NCI-H1417 (cell line): ENCODE data around the gene PTK7.
A peak's percentile ranks its signal among the peaks of the same experiment; 100 is the strongest.

ENCODE experiments used
- DNase-seq, 3 experiments: peaks; one replicate each; lab custom pipeline; 2025; lab: John Stamatoyannopoulos, UW

The PTK7 gene

DNA sequence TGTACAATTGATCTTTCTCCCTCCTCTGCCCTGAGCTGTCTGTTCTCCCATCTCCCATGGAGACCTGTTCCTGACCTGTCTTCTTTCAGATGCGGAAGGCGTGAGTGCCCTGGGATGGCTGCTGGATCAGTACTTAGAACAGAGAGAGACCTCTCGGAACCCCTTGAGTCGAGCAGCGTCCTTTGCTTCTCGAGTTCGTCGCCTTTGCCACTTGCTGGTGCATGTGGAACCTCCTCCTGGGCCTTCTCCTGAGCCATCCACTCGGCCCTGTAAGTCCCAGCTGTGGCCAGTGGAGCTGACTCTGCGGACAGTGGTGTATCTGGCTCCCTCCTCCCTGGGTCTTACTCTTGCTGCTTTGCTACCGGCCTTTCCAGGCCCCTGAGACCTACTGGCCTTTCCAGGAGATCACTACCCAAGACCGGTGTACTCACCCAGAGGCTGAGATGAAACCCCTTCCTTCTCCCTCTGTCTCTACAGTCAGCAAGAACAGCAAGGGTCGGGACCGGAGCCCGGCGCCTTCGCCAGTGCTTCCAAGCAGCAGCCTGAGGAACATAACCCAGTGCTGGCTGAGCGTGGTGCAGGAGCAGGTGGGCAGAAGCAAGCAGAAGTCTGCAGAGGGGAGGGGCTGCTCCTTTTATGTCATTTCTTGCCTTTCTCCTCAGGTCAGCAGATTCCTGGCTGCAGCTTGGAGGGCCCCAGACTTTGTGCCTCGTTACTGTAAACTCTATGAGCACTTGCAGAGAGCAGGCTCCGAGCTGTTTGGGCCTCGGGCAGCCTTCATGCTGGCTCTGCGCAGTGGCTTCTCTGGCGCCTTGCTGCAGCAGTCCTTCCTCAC lies 128.4 kb downstream of the PTK7 start:
- DNase-seq, result no peak

DNA sequence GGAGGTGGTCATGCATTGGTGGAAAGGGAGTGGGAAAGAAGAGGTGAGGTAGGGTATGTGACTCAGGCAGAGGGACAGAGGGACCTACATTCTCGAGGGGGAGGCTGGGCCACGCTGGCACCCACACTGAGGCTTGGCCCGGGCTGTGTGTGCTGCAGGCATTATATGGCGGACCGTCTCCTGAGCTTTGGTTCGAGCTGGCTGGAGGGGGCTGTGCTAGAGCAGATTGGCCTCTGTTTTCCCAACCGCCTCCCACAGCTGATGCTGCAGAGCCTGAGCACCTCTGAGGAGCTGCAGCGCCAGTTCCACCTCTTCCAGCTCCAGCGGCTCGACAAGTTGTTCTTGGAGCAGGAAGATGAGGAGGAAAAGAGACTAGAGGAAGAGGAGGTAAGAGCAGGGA lies 129.7 kb downstream of the PTK7 start:
- DNase-seq, result no peak

DNA sequence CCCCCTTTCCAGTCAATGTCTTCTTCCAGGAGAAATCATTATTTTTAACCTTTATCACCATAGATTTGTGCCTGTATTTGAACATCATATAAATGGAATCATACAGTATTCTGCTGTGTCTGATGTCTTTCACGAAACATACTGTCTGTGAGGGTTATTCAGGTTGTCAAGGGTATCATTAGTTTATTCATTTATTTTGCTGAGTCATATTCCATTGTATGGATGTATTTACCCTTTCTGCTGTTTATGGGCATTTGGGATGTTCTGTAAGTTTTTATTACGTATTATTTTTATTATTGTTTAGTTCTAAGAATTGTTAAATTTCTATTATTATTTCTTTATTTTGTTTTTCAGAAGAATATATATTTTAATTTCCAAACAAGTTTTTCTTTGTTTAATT lies 131.2 kb downstream of the PTK7 start:
- peak in 1 of 3 experiments; percentile 6 for DNase-seq
